ENCODE data around the gene GATA3. TPM values are rescaled to one million over a fixed set of nuclear protein-coding genes. Genes with fewer than 3 reads are reported as not detected.

The GATA3 gene
- total and polyA plus RNA-seq, 2 experiments from 2014 or later: 0.23 TPM; not detected in 1

- TF ChIP-seq REST (IDR thresholded peaks at IDR 0.05; ENCODE audit: unreplicated experiment) (no peak), CTCF (conservative IDR thresholded peaks at IDR 0.05; ENCODE audit: low read depth in 2 of 2) (no peak), EZH2phosphoT487 (IDR thresholded peaks at IDR 0.05; ENCODE audit: unreplicated experiment) (no peak), JUNB (IDR thresholded peaks at IDR 0.05; ENCODE audit: unreplicated experiment) (no peak)
Observed at GRCh38 chr10:8017277-8017676, 37.2 kb upstream of the GATA3 start (continued).

GRCh38 chr10:8023321-8023720 is 31.2 kb upstream of the GATA3 start:
- Histone ChIP-seq H3K9me2 (ENCODE audit: insufficient read depth) (no peaks in the 10 kb centered on the region), H3K36me3 (ENCODE audit: insufficient read depth) (no peaks in the 10 kb centered on the region), H4K20me1 (replicated peaks; ENCODE audit: insufficient read depth) (no peaks in the 10 kb centered on the region), H3F3A (replicated peaks; ENCODE audit: low read depth) (no peaks in the 10 kb centered on the region), H3K4me2 (no peak overlapping the region), H3K79me2 (replicated peaks; ENCODE audit: insufficient read depth) (no peaks in the 10 kb centered on the region), H3K4me1 (ENCODE audit: insufficient read depth) (no peaks in the 10 kb centered on the region), H3K27ac (ENCODE audit: low read depth) (no peak overlapping the region), H3K27me3 (ENCODE audit: insufficient read depth) (no peaks in the 10 kb centered on the region), H3K4me3 (no peak overlapping the region), H2AFZ (no peak overlapping the region)
- DNase-seq (ENCODE audit: low spot score): no peak
- peaks cover 2% of the 10 kb centered on the region; the same call in 1 of the 3 replicates for H3K4me1 Mint-ChIP-seq
- H3K27me3 Mint-ChIP-seq (ENCODE audit: insufficient read depth, low read depth, poor library complexity): peaks cover 5% of the 10 kb centered on the region
- TF ChIP-seq ZNF331 (CRISPR knock-in tag; IDR thresholded peaks at IDR 0.05; ENCODE audit: low read depth) (no peak), POLR2AphosphoS5 (IDR thresholded peaks at IDR 0.05; ENCODE audit: low read depth) (no peak), EZH2 (IDR thresholded peaks at IDR 0.05; ENCODE audit: low read depth, unreplicated experiment) (no peak), EZH2phosphoT487 (IDR thresholded peaks at IDR 0.05; ENCODE audit: unreplicated experiment) (no peak), CTCF (conservative IDR thresholded peaks at IDR 0.05; ENCODE audit: low read depth in 2 of 2) (no peak), ZNF114 (CRISPR knock-in tag; IDR thresholded peaks at IDR 0.05) (no peak), ETS1 (IDR thresholded peaks at IDR 0.05) (no peak), NANOG (IDR thresholded peaks at IDR 0.05; ENCODE audit: borderline replicate concordance) (no peak)
- no peaks in the 10 kb centered on the region for H3K9me3 Mint-ChIP-seq
- no peak overlapping the region for H3K27ac Mint-ChIP-seq
- H3K4me3 Mint-ChIP-seq: no peak overlapping the region
- ATAC-seq: no peak
- no peaks in the 10 kb centered on the region for H3K36me3 Mint-ChIP-seq (ENCODE audit: low read depth)

Data from GM23338 (cell line).